Brain microvascular endothelial cell (primary cell): ENCODE data around the gene FBXW7.

ENCODE experiments used
- DNase-seq: peaks from one replicate; pipeline ENCODE4 v3.0.0-alpha.2; 2020
- H3K27ac ChIP-seq: fragments of 250-450 bp; sonication (Bioruptor Pico); 2 replicates; pipeline ENCODE4 v1.5.1; 2020; ENCODE audit warnings: mild to moderate bottlenecking, moderate library complexity
- H3K27me3 ChIP-seq: fragments of 250-450 bp; sonication (Bioruptor Pico); replicated peaks from 2 replicates; pipeline ENCODE4 v1.5.1; 2020; ENCODE audit warnings: mild to moderate bottlenecking
- H3K36me3 ChIP-seq: fragments of 250-450 bp; sonication (Bioruptor Pico); replicated peaks from 2 replicates; pipeline ENCODE4 v1.5.1; 2020; ENCODE audit warnings: mild to moderate bottlenecking
- H3K4me3 ChIP-seq: 2 replicates; pipeline ENCODE4 v1.5.1; 2011; ENCODE audit warnings: low read depth, mild to moderate bottlenecking, control low read depth, low read length, moderate library complexity
- in situ Hi-C: cut with HindIII; loops from 2 replicates; pipeline ENCODE4 v1.10.0; 2017; ENCODE audit warnings: low sequenced_read_pairs, low pct_ligation_motif_present
- TF ChIP-seq, protein P1 (sequence below): IDR thresholded peaks from 2 replicates; pipeline ENCODE4 v1.5.1; 2011; ENCODE audit warnings: low read depth, mild to moderate bottlenecking, moderate library complexity, low read length, control low read depth, inconsistent platforms; ENCODE audit errors: missing control alignments

Gene FBXW7

DNA sequence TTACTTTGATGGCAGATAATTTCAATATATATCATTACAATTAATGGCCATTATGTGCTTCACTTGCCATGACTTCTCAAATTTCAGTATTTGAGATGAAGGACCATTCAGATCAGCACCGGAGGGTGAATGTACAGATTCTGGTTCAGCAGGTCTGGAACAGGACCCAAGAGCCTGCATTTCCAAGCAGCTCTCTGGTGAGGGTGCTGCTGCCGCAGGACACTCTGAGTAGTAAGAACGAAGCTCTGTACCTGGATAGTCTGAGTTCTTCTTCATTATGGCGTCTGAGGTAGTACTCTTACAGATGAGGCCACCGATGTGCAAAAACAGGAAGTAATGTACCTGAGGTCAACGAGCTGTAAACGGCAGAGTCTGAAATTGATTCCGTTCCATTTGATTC lies 228.2 kb downstream of the FBXW7 start:
- Histone ChIP-seq H3K27me3 (peaks cover 3% of the 10 kb centered on the region), H3K4me3 (no peak overlapping the region), H3K27ac (no peak overlapping the region), H3K36me3 (no peaks in the 10 kb centered on the region)
- no peak for DNase-seq
- TF ChIP-seq, protein P1, sequence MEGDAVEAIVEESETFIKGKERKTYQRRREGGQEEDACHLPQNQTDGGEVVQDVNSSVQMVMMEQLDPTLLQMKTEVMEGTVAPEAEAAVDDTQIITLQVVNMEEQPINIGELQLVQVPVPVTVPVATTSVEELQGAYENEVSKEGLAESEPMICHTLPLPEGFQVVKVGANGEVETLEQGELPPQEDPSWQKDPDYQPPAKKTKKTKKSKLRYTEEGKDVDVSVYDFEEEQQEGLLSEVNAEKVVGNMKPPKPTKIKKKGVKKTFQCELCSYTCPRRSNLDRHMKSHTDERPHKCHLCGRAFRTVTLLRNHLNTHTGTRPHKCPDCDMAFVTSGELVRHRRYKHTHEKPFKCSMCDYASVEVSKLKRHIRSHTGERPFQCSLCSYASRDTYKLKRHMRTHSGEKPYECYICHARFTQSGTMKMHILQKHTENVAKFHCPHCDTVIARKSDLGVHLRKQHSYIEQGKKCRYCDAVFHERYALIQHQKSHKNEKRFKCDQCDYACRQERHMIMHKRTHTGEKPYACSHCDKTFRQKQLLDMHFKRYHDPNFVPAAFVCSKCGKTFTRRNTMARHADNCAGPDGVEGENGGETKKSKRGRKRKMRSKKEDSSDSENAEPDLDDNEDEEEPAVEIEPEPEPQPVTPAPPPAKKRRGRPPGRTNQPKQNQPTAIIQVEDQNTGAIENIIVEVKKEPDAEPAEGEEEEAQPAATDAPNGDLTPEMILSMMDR = no peak
- in situ Hi-C loops = no loop called here

DNA sequence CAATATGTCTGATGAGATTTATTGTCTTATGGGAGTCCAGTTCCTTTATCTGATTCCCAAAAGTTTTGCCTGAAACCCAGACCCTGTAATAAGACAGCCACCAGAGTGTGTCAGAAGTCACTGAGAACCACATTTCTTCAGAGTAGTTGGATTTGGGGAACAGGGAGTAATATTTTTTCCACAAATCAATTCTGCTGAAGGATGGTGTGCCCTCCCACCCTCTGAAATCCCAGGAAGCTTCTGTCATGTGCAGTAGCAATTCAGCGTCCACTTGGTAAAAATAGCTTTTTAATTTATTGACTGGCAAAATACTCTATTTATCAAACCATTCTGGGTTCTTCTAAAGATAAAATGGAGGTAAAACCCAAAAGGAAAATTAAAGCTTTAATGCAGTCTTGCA lies 229.4 kb downstream of the FBXW7 start:
- H3K36me3 ChIP-seq = no peaks in the 10 kb centered on the region
- H3K27ac ChIP-seq = no peak overlapping the region
- H3K4me3 ChIP-seq = no peak overlapping the region
- in situ Hi-C loops = no loop called here
- TF ChIP-seq, protein P1 = no peak
- H3K27me3 ChIP-seq = peaks cover 3% of the 10 kb centered on the region
- no peak for DNase-seq

DNA sequence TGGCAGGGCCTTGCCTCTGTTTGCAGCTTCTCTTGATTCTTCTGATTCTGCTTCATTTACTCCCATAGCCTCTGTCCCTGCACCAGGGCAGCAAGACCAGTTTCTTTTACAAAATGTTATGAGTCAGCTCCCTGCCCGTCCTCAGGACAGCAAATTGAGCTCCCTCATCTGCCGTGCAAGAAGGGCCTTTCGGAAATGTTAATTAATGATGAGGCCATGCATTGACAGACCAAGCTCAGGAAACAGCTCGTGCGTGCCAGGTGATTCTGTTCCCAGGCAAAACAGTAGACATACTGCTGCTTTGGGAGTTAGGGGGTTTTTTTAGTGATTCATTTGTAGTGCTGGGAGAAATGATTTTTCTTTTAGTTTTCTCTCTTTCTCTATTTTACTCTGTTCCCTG lies 231.7 kb downstream of the FBXW7 start:
- Histone ChIP-seq H3K27me3 (peaks cover 3% of the 10 kb centered on the region), H3K4me3 (no peak overlapping the region), H3K27ac (no peak overlapping the region), H3K36me3 (no peaks in the 10 kb centered on the region)
- no peak for DNase-seq
- TF ChIP-seq, protein P1 = no peak
- in situ Hi-C loops = no loop called here

DNA sequence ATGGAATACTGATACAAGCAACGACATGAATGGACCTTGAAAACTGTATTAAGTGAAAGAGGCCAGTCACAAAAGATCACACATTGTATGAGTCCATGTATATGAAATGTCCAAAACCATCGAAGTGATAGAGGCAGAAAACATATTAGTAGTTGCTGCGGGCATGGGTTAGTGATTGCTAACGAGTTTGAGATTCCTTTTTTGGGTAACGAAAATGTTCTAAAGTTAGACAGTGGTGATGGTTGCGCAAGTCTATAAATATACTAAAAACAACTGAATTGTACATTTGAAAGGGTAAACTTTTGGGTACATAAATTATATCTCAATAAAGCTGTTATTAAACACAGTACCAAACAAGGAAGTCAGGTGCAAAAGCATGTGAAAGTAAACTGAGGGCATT lies 234.5 kb downstream of the FBXW7 start:
- DNase-seq = no peak
- Histone ChIP-seq H3K27me3 (peaks cover 3% of the 10 kb centered on the region), H3K4me3 (no peak overlapping the region), H3K36me3 (no peaks in the 10 kb centered on the region), H3K27ac (no peak overlapping the region)
- TF ChIP-seq, protein P1 = no peak
- in situ Hi-C loops = no loop called here

DNA sequence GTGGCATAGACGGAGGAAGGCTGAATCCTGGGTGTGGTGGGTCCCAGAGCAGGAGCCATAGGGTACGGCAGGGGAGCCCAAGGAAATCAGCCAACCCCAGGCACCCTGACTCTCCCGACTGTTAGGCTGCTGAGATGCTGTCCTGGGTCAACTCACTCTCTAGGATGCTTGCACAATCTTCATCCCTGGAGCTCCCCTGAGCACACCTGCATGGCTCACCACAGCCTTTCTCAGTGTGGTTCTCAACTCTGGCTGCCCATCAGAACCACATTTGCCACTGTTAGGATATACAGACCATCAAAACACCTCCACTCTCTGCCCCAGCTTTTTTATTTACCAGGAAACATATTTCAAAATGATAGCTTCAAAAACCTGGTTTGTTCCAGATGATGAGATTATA lies 236.3 kb downstream of the FBXW7 start:
- TF ChIP-seq, protein P1 = no peak
- Histone ChIP-seq H3K27ac (no peak overlapping the region), H3K36me3 (no peaks in the 10 kb centered on the region), H3K27me3 (no peaks in the 10 kb centered on the region), H3K4me3 (no peak overlapping the region)
- no peak for DNase-seq
- in situ Hi-C loops = no loop called here

DNA sequence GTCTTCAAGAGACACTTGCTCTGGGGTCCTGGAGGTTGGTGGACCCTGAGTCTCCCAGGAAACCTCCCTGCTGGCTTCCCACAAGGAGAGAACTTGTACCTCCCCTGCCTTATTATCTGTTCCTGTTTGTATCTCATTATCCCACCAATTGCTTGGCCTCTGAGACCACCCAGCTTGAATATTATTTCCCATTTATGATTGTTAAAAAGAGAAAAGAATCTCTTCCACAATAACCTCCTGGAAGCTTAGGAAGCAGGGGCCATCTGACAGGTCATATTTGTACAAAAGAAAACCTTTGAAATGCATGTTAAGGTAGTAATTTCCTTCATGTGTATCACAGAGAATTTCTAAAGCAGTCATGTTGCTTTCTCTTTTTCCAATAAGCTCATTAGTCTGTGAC lies 239.5 kb downstream of the FBXW7 start:
- Histone ChIP-seq H3K36me3 (no peaks in the 10 kb centered on the region), H3K27me3 (no peaks in the 10 kb centered on the region), H3K4me3 (no peak overlapping the region), H3K27ac (no peak overlapping the region)
- no peak for DNase-seq
- in situ Hi-C loops = no loop called here
- TF ChIP-seq, protein P1 = no peak
